Measurements from ENCODE around the gene CDC42SE2.

- TF ChIP-seq, protein P1, sequence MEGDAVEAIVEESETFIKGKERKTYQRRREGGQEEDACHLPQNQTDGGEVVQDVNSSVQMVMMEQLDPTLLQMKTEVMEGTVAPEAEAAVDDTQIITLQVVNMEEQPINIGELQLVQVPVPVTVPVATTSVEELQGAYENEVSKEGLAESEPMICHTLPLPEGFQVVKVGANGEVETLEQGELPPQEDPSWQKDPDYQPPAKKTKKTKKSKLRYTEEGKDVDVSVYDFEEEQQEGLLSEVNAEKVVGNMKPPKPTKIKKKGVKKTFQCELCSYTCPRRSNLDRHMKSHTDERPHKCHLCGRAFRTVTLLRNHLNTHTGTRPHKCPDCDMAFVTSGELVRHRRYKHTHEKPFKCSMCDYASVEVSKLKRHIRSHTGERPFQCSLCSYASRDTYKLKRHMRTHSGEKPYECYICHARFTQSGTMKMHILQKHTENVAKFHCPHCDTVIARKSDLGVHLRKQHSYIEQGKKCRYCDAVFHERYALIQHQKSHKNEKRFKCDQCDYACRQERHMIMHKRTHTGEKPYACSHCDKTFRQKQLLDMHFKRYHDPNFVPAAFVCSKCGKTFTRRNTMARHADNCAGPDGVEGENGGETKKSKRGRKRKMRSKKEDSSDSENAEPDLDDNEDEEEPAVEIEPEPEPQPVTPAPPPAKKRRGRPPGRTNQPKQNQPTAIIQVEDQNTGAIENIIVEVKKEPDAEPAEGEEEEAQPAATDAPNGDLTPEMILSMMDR (IDR thresholded peaks at IDR 0.05; ENCODE audit: poor library complexity, severe bottlenecking): no peak
- TF ChIP-seq EZH2 (IDR thresholded peaks at IDR 0.05; ENCODE audit: borderline replicate concordance, insufficient read depth, low read length, poor library complexity, severe bottlenecking): no peak
- no peak for TF ChIP-seq TAF1 (IDR thresholded peaks at IDR 0.05; ENCODE audit: low read depth)
- no peak for TF ChIP-seq EP300 (conservative IDR thresholded peaks at IDR 0.05; ENCODE audit: poor library complexity, severe bottlenecking)
- TF ChIP-seq POLR2AphosphoS5 (IDR thresholded peaks at IDR 0.05): no peak
Measured at GRCh38 chr5:131361677-131362315, 97.9 kb downstream of the CDC42SE2 start.

All from neural cell (in vitro differentiated cells).